Measurements from ENCODE around the gene SMIM45.

Gene SMIM45

DNA sequence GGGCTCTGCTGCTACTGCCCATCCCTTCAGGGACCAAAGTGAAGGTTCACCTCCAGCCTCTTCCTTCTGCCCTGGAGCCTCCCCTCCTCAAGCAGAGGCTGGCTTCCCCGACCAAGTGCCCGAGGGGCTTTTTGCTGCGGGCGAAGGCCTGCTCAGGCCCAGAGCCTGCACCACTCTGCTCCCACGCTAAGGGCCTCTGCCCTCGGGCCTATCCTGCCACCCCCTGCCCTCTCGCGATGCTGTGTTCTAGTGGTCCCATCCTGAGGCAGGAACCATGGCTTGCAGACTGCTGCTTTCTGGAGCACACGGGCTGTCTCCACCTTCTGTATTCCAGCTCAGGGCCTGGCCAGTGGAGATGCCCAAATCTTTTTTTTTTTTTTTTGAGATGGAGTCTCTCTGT is 16.4 kb upstream of the SMIM45 start (continued):
- TF ChIP-seq SP4 (IDR thresholded peaks at IDR 0.05; ENCODE audit: low read length), result no peak
- TF ChIP-seq CTBP2 (IDR thresholded peaks at IDR 0.05; ENCODE audit: borderline replicate concordance, insufficient read depth, insufficient read length, low read length), result no peak
- no peak for TF ChIP-seq GABPA (IDR thresholded peaks at IDR 0.05; ENCODE audit: borderline replicate concordance, insufficient read depth, low read length)

Measured in H1 (cell line).